ENCODE results near the gene NEB.
A peak's percentile ranks its signal among the peaks of the same experiment; 100 is the strongest.

NEB gene

DNA sequence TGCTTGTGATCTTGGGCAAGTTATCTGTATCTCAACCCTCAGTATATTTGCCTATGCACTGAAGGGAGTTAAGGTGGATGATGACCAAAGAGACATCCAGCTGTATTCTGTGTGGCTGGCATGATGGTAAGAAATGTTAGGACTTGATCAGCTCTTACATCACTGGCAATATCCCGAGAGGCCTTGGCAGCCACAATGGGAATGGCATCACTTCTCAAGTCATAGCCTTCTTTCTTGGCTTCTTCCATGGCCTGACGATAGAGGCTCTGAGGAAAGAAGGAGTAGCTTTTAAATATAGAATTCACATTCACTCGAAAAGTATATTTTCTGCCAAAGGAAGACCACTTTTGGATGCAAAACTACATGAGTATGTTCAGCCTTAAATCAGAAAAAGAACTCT, 113.5 kb downstream of the NEB start:
- Histone ChIP-seq H4K91ac (ENCODE audit: low read length) (no peak overlapping the region), H2BK12ac (ENCODE audit: low read length in 2 of 2) (no peak overlapping the region), H3K4me1 (ENCODE audit: control insufficient read depth, insufficient read depth, low read depth, low read length) (peaks cover 4% of the 10 kb centered on the region), H3K9me3 (ENCODE audit: control insufficient read depth, low read length) (no peaks in the 10 kb centered on the region), H4K8ac (ENCODE audit: low read length) (no peak overlapping the region), H3K18ac (ENCODE audit: low read depth in 1 of 2, low read length in 2 of 2) (no peak overlapping the region), H3K4me3 (ENCODE audit: insufficient read depth in 1 of 2, low read depth in 1 of 2, low read length in 2 of 2) (no peak overlapping the region), H3K79me1 (replicated peaks; ENCODE audit: low read length, poor library complexity, severe bottlenecking) (no peaks in the 10 kb centered on the region), H3K4me2 (ENCODE audit: low read length, poor library complexity, severe bottlenecking) (no peak overlapping the region), H2BK120ac (ENCODE audit: low read depth, low read length) (no peak overlapping the region), H3K27ac (ENCODE audit: low read length, poor library complexity, severe bottlenecking) (no peak overlapping the region), H3K14ac (ENCODE audit: low read length in 2 of 2) (no peak overlapping the region), H3K4ac (ENCODE audit: low read depth in 1 of 2, low read length in 2 of 2) (no peak overlapping the region), H2AFZ (ENCODE audit: low read depth, low read length) (no peak overlapping the region), H2AK5ac (ENCODE audit: low read length, severe bottlenecking) (no peak overlapping the region), H2BK5ac (ENCODE audit: low read depth, low read length, poor library complexity, severe bottlenecking) (no peak overlapping the region), H3K27me3 (ENCODE audit: control insufficient read depth in 1 of 2, insufficient read depth in 1 of 2, low read length in 2 of 2) (no peaks in the 10 kb centered on the region), H3K36me3 (ENCODE audit: control insufficient read depth in 1 of 2, insufficient read depth in 2 of 2, low read depth in 1 of 2, low read length in 2 of 2) (no peaks in the 10 kb centered on the region), H2BK15ac (ENCODE audit: low read depth, poor library complexity, severe bottlenecking) (no peak overlapping the region), H3K9ac (ENCODE audit: low read length) (no peak overlapping the region), H3K23ac (ENCODE audit: low read length in 2 of 2) (no peak overlapping the region)
- DNase-seq, result no peak
- 96% methylated on average over 2 of the region's 3 CpGs for WGBS

DNA sequence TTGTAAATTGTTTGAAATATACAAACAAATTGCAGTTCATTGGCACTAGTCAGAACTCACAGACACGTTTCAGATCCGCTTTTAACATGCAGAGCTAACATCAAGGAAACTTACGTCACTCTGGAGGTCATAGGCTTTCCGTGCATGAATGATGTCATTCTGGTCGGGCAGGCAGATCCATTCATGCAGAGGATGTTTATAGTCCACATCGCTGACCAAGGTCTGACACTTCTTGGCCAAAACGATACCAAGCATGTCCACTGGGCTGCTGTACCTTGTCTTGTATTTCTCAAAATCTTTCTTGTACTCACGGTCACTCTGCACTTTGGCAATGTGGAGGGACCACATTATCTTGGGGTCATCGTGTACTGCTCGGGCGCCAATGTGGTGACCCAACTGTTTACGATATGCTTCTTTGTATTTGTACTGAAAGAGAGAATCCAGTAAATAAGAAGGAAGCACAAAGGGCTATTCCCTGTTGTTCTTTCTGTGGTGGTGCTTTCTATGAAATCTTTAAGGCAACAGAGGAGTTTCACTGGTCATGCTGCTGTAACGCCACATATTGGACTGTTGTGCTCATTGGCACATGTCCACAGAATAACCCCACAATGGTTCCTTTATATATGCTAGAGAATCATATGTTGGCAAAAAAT, 114.8 kb downstream of the NEB start:
- H3K27ac ChIP-seq (ENCODE audit: low read length, poor library complexity, severe bottlenecking), result no peak overlapping the region
- H3K4me2 ChIP-seq (ENCODE audit: low read length, poor library complexity, severe bottlenecking), result no peak overlapping the region
- no peaks in the 10 kb centered on the region for H3K36me3 ChIP-seq (ENCODE audit: control insufficient read depth in 1 of 2, insufficient read depth in 2 of 2, low read depth in 1 of 2, low read length in 2 of 2)
- no peak overlapping the region for H3K14ac ChIP-seq (ENCODE audit: low read length in 2 of 2)
- no peak overlapping the region for H2BK12ac ChIP-seq (ENCODE audit: low read length in 2 of 2)
- no peak overlapping the region for H3K4ac ChIP-seq (ENCODE audit: low read depth in 1 of 2, low read length in 2 of 2)
- H3K23ac ChIP-seq (ENCODE audit: low read length in 2 of 2), result no peak overlapping the region
- no peaks in the 10 kb centered on the region for H3K79me1 ChIP-seq (replicated peaks; ENCODE audit: low read length, poor library complexity, severe bottlenecking)
- peak overlapping the region; percentile 51 for H2AFZ ChIP-seq (ENCODE audit: low read depth, low read length)
- H4K91ac ChIP-seq (ENCODE audit: low read length), result no peak overlapping the region
- H3K4me3 ChIP-seq (ENCODE audit: insufficient read depth in 1 of 2, low read depth in 1 of 2, low read length in 2 of 2), result no peak overlapping the region
- WGBS, result 78% methylated on average over 13 of the region's 13 CpGs
- H3K9me3 ChIP-seq (ENCODE audit: control insufficient read depth, low read length), result no peaks in the 10 kb centered on the region
- H2BK120ac ChIP-seq (ENCODE audit: low read depth, low read length), result no peak overlapping the region
- no peak overlapping the region for H3K9ac ChIP-seq (ENCODE audit: low read length)
- DNase-seq, result peak; percentile 56
- no peak overlapping the region for H2AK5ac ChIP-seq (ENCODE audit: low read length, severe bottlenecking)
- H4K8ac ChIP-seq (ENCODE audit: low read length), result no peak overlapping the region
- no peaks in the 10 kb centered on the region for H3K27me3 ChIP-seq (ENCODE audit: control insufficient read depth in 1 of 2, insufficient read depth in 1 of 2, low read length in 2 of 2)
- H3K4me1 ChIP-seq (ENCODE audit: control insufficient read depth, insufficient read depth, low read depth, low read length), result peaks cover 4% of the 10 kb centered on the region
- H3K18ac ChIP-seq (ENCODE audit: low read depth in 1 of 2, low read length in 2 of 2), result no peak overlapping the region
- no peak overlapping the region for H2BK5ac ChIP-seq (ENCODE audit: low read depth, low read length, poor library complexity, severe bottlenecking)
- no peak overlapping the region for H2BK15ac ChIP-seq (ENCODE audit: low read depth, poor library complexity, severe bottlenecking)

DNA sequence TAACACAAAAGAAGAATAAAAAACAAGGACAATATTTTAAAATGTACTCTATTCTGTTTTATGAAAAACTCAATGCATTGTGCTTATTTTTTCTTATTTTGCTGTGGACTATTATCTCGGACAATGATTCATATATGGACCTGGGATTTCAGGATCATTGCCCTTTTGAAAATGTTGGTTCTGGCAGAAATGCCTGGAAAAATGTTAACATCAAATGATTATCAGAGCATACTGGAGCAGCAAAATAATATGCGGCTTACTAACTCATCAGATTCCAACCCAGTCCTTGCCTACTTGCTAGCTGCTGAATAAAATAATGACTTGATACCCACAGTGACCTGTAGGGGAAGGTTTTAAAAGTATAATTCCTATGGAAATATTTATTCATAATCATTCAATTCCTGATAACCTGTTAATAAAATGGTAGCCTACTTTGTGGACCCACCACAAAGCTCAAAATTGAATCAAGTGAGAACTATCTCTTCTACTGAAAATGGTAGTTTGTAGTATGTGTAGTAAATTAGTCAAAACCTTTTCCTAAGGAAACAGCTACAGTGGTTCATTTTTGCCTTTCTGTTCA, 117.4 kb downstream of the NEB start:
- Histone ChIP-seq H3K79me1 (replicated peaks; ENCODE audit: low read length, poor library complexity, severe bottlenecking) (no peaks in the 10 kb centered on the region), H2AK5ac (ENCODE audit: low read length, severe bottlenecking) (no peak overlapping the region), H2BK15ac (ENCODE audit: low read depth, poor library complexity, severe bottlenecking) (no peak overlapping the region), H4K8ac (ENCODE audit: low read length) (no peak overlapping the region), H3K4ac (ENCODE audit: low read depth in 1 of 2, low read length in 2 of 2) (no peak overlapping the region), H3K27ac (ENCODE audit: low read length, poor library complexity, severe bottlenecking) (no peak overlapping the region), H2BK12ac (ENCODE audit: low read length in 2 of 2) (no peak overlapping the region), H3K9ac (ENCODE audit: low read length) (no peak overlapping the region), H3K4me3 (ENCODE audit: insufficient read depth in 1 of 2, low read depth in 1 of 2, low read length in 2 of 2) (no peak overlapping the region), H2AFZ (ENCODE audit: low read depth, low read length) (no peak overlapping the region), H3K14ac (ENCODE audit: low read length in 2 of 2) (no peak overlapping the region), H3K36me3 (ENCODE audit: control insufficient read depth in 1 of 2, insufficient read depth in 2 of 2, low read depth in 1 of 2, low read length in 2 of 2) (no peaks in the 10 kb centered on the region), H3K27me3 (ENCODE audit: control insufficient read depth in 1 of 2, insufficient read depth in 1 of 2, low read length in 2 of 2) (no peaks in the 10 kb centered on the region), H3K23ac (ENCODE audit: low read length in 2 of 2) (no peak overlapping the region), H3K4me1 (ENCODE audit: control insufficient read depth, insufficient read depth, low read depth, low read length) (peaks cover 4% of the 10 kb centered on the region), H3K9me3 (ENCODE audit: control insufficient read depth, low read length) (no peaks in the 10 kb centered on the region), H3K18ac (ENCODE audit: low read depth in 1 of 2, low read length in 2 of 2) (no peak overlapping the region), H2BK120ac (ENCODE audit: low read depth, low read length) (no peak overlapping the region), H3K4me2 (ENCODE audit: low read length, poor library complexity, severe bottlenecking) (no peak overlapping the region), H4K91ac (ENCODE audit: low read length) (no peak overlapping the region), H2BK5ac (ENCODE audit: low read depth, low read length, poor library complexity, severe bottlenecking) (no peak overlapping the region)
- WGBS, result 93% methylated on average over 1 of the region's 2 CpGs
- DNase-seq, result no peak

DNA sequence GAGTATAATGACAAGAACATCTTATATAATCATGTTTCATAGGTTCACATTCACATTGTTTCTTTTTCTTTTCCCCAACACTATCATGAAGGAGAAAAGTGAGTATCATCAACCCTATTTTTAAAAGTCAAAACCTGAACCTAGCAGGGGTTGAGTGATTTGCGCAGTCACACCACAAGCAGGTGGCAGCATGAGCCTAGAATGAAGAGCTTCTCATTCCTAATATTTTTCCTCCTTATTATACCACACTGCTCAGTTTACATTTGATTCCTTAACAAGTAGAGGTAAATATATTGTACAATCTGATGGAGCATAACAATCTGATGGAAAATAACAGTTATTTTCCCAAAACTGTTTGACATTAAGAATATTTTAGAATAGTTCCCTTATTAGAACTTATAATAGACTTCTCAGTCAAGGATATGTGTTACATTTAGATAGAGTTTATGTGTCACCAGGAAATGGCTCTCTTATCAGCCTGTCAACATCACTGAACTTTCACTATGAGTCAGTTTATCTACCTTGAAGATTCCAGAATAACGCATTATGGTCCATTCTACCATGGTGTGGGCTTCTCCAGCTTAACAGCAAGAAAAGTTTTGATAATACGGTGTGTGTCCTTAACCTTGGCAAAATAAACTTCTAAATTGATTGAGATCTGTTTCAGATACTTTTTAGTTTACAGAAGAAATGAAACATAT, 119.5 kb downstream of the NEB start:
- Histone ChIP-seq H3K9me3 (ENCODE audit: control insufficient read depth, low read length) (no peaks in the 10 kb centered on the region), H3K23ac (ENCODE audit: low read length in 2 of 2) (no peak overlapping the region), H3K4ac (ENCODE audit: low read depth in 1 of 2, low read length in 2 of 2) (no peak overlapping the region), H3K9ac (ENCODE audit: low read length) (no peak overlapping the region), H3K14ac (ENCODE audit: low read length in 2 of 2) (no peak overlapping the region), H3K27ac (ENCODE audit: low read length, poor library complexity, severe bottlenecking) (no peak overlapping the region), H2BK120ac (ENCODE audit: low read depth, low read length) (no peak overlapping the region), H3K36me3 (ENCODE audit: control insufficient read depth in 1 of 2, insufficient read depth in 2 of 2, low read depth in 1 of 2, low read length in 2 of 2) (no peaks in the 10 kb centered on the region), H2BK15ac (ENCODE audit: low read depth, poor library complexity, severe bottlenecking) (no peak overlapping the region), H2AK5ac (ENCODE audit: low read length, severe bottlenecking) (no peak overlapping the region), H3K79me1 (replicated peaks; ENCODE audit: low read length, poor library complexity, severe bottlenecking) (no peaks in the 10 kb centered on the region), H3K27me3 (ENCODE audit: control insufficient read depth in 1 of 2, insufficient read depth in 1 of 2, low read length in 2 of 2) (no peaks in the 10 kb centered on the region), H3K4me3 (ENCODE audit: insufficient read depth in 1 of 2, low read depth in 1 of 2, low read length in 2 of 2) (no peak overlapping the region), H3K18ac (ENCODE audit: low read depth in 1 of 2, low read length in 2 of 2) (no peak overlapping the region), H2BK12ac (ENCODE audit: low read length in 2 of 2) (no peak overlapping the region), H3K4me1 (ENCODE audit: control insufficient read depth, insufficient read depth, low read depth, low read length) (peaks cover 4% of the 10 kb centered on the region), H4K8ac (ENCODE audit: low read length) (no peak overlapping the region), H2BK5ac (ENCODE audit: low read depth, low read length, poor library complexity, severe bottlenecking) (no peak overlapping the region), H4K91ac (ENCODE audit: low read length) (no peak overlapping the region), H2AFZ (ENCODE audit: low read depth, low read length) (no peak overlapping the region), H3K4me2 (ENCODE audit: low read length, poor library complexity, severe bottlenecking) (no peak overlapping the region)
- 97% methylated on average over 3 of the region's 3 CpGs for WGBS
- no peak for DNase-seq

Data from mesenchymal stem cell (in vitro differentiated cells and primary cell).